Activated CD4-positive, alpha-beta memory T cell treated with anti-CD3 and anti-CD28 coated beads for 36 hours (primary cell): ENCODE results near the gene RMI1. TPM values are rescaled to one million over a fixed set of nuclear protein-coding genes. Genes with fewer than 3 reads are reported as not detected.

Experiments
- CTCF ChIA-PET: fragments of 350-600 bp; sonication (Branson Sonifier 250); formaldehyde crosslinking; loops from one replicate; lab custom pipeline; 2021; ENCODE audit warnings: antibody characterized with exemption, inconsistent platforms; lab: Charles Lee
- POLR2A ChIA-PET: fragments of 350-600 bp; sonication (Branson Sonifier 250); formaldehyde crosslinking; loops from one replicate; lab custom pipeline; 2021; ENCODE audit warnings: antibody characterized with exemption; lab: Charles Lee
- DNase-seq: peaks from one replicate; pipeline ENCODE4 v3.0.0-alpha.2; 2020
- H3K27ac Mint-ChIP-seq: one replicate; pipeline ENCODE4 v1.8.0; 2021; ENCODE audit warnings: mixed read lengths
- H3K27me3 Mint-ChIP-seq: one replicate; pipeline ENCODE4 v1.8.0; 2021; ENCODE audit warnings: mixed read lengths
- H3K36me3 Mint-ChIP-seq: one replicate; pipeline ENCODE4 v1.8.0; 2021; ENCODE audit warnings: mixed read lengths
- H3K4me1 Mint-ChIP-seq: one replicate; pipeline ENCODE4 v1.8.0; 2021; ENCODE audit warnings: low read depth, mixed read lengths
- H3K4me3 Mint-ChIP-seq: one replicate; pipeline ENCODE4 v1.8.0; 2021; ENCODE audit warnings: mild to moderate bottlenecking, mixed read lengths
- H3K9me3 Mint-ChIP-seq: one replicate; pipeline ENCODE4 v1.8.0; 2021; ENCODE audit warnings: mixed read lengths
- intact Hi-C: fragments of 100-400 bp; cut with micrococcal nuclease; formaldehyde crosslinking; loops from one replicate; pipeline ENCODE4 v1.15.1; 2023
- total RNA-seq, 2 experiments: library from RNA; stranded (reverse); gene quantifications; one replicate each; pipeline ENCODE4 v1.2.3, GENCODE V29; 2021

RMI1 gene
- total RNA-seq, result 10 to 100 TPM; 20.3 to 22.6 TPM

DNA sequence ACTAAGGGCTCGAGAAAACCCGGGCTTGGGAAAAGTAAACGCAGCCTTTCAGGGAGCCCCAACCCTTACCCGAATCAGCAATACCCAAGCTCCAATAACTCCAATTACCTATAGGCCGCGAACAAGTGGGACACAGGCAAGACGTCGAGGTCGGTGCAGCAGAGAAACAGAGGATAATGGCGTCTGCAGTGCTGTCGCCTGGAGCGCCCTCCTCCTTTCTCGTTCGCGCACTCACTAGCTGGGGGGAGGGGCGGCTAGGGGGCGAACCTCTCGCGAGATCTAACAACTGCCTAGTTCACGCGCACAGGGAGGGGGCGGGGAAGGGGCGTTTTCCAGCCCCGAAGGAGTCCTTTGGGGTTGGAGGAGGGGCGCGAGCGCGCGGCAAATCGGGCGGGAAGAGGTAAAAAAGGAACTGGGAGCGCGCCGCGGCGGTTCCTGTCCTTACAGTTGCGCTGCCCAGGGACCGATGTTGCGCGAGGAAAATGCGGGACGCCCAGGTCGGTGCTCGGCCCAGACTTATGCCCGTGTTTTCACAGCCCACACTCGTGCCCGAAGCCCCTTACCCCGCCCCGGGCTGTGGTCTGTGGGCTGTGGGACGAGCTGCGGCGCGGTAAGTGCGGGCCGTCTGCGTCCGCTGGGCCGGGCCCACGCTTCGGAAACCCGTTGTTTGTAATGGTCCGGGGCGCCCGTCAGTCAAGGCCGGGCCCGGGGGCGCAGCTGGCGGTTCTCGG is at the start of gene RMI1:
RMI1 (plus strand) TSS at position 411 of the 731 bp plus-strand sequence. CDS start 20,182 bp downstream, outside the sequence.
- CTCF ChIA-PET, result interaction anchor here (0.9 to 3.4 kb wide), 6 partner anchors 17 to 316 kb away, joined by 3 to 12 read pairs (median 4); partner anchors contain the start of gene KIF27
- POLR2A ChIA-PET, result interaction anchor here (0.6 to 2.8 kb wide), 15 partner anchors 10 to 316 kb away, joined by 3 to 22 read pairs (median 9); partner anchors contain the start of genes KIF27 and UBQLN1
- DNase-seq, result peak; percentile 99
- intact Hi-C loops, result loop anchor here (1.0 kb wide), 6 partner anchors 24 to 1762 kb away; partner anchors contain the start of gene KIF27
- Mint-ChIP-seq H3K4me1 (peaks cover 43% of the 10 kb centered on the region), H3K4me3 (peak within 1 kb of the TSS; percentile 96), H3K27ac (peak within 1 kb of the TSS; percentile 99), H3K9me3 (no peaks in the 10 kb centered on the region), H3K36me3 (peaks cover 51% of the 10 kb centered on the region), H3K27me3 (no peaks in the 10 kb centered on the region)

DNA sequence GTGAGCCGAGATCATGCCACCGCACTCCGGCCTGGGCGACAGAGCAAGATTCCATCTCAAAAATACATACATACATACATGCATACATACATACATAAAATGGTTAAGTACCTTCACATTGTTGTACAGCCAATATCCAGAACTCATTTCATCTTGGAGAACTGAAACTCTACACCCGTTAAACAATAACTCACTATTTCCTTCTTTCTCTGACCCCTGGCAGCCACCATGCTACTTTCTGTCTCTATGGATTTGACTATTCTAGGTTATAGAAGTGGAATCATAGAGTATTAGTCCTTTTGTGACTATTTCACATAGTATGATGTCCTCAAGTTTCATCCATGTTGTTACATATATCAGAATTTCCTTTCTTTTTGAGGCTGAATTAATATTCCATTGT is 49.7 kb upstream of the RMI1 start:
- ChIA-PET CTCF (interaction anchor here (0.9 to 1.3 kb wide), 2 partner anchors 9 to 242 kb away, joined by 3 to 4 read pairs; partner anchors contain the start of gene KIF27), POLR2A (no interaction called here)
- Mint-ChIP-seq H3K4me1 (peaks cover 6% of the 10 kb centered on the region), H3K4me3 (no peak overlapping the region), H3K9me3 (no peaks in the 10 kb centered on the region), H3K27ac (no peak overlapping the region), H3K36me3 (no peaks in the 10 kb centered on the region), H3K27me3 (no peaks in the 10 kb centered on the region)
- intact Hi-C loops, result no loop called here
- DNase-seq, result no peak

DNA sequence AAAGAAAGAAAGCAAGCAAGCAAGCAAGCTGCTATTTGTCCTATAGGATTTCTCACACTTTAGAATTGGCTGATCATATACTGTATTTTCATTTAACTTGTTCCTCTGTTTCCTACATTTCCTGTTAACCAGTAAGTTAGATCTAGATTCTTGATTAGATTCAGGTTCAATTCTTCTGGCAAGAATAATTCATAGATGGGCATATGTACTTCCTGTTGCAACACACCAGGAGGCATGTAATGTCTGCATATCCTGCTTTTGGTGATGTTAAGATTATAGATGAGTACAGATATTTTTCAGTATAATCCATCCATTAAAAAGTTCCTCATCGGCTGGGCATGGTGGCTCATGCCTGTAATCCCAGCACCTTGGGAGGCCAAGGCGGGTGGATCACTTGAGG is 48.6 kb upstream of the RMI1 start:
- no peak for DNase-seq
- Mint-ChIP-seq H3K27ac (no peak overlapping the region), H3K36me3 (no peaks in the 10 kb centered on the region), H3K4me3 (no peak overlapping the region), H3K27me3 (no peaks in the 10 kb centered on the region), H3K9me3 (no peaks in the 10 kb centered on the region), H3K4me1 (peaks cover 6% of the 10 kb centered on the region)
- POLR2A ChIA-PET, result no interaction called here
- intact Hi-C loops, result no loop called here
- CTCF ChIA-PET, result interaction anchor here (1.3 kb wide), 1 partner anchor 329 kb away, joined by 4 read pairs; no protein-coding TSS in a partner anchor

DNA sequence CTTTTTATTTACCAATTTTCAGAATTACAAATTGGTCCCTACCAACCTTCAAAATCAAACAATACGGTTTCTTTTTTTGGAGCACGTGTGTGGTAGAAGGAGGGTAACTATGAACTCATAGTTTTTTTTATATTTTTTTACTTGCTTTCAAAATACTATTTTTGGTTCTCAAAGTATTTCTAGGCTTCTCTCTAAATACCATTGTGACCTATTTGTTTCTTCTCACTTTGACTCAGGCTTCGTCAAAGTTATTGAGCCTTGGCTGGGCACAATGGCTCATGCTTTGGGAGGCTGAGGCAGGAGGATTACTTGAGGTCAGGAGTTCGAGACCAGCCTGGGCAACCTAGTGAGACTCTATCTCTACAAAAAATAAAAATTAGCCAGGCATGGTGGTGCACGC is 47.8 kb upstream of the RMI1 start:
- intact Hi-C loops, result no loop called here
- no peak overlapping the region for H3K27ac Mint-ChIP-seq
- DNase-seq, result no peak
- H3K4me1 Mint-ChIP-seq, result peaks cover 6% of the 10 kb centered on the region
- no peaks in the 10 kb centered on the region for H3K27me3 Mint-ChIP-seq
- H3K4me3 Mint-ChIP-seq, result no peak overlapping the region
- CTCF ChIA-PET, result interaction anchor here (0.7 to 1.3 kb wide), 4 partner anchors 12 to 328 kb away, joined by 3 to 4 read pairs (median 4); partner anchors contain the start of gene KIF27
- no peaks in the 10 kb centered on the region for H3K9me3 Mint-ChIP-seq
- POLR2A ChIA-PET, result interaction anchor here (0.6 kb wide), 1 partner anchor 82 kb away, joined by 5 read pairs; no protein-coding TSS in a partner anchor
- H3K36me3 Mint-ChIP-seq, result peaks cover 1% of the 10 kb centered on the region

DNA sequence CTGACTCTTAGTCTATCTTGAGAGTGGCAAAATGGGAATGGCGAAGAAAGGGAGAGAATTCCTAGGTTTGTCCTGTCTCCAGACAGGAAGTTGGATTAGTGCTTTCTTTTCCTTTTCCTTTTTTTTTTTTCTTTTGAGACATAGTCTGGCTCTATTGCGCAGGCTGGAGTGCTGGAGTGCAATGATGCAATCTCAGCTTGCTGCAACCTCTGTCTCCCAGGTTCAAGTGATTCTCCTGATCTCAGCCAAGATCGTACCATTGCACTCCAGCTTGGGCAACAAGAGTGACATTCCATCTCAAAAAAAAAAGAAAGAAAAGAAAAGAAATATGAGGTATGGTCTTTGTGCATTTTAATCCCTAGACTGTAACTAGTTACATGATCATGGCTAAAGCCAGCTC is 46.8 kb upstream of the RMI1 start:
- Mint-ChIP-seq H3K27ac (no peak overlapping the region), H3K4me3 (no peak overlapping the region), H3K9me3 (no peaks in the 10 kb centered on the region), H3K36me3 (peaks cover 7% of the 10 kb centered on the region), H3K27me3 (no peaks in the 10 kb centered on the region), H3K4me1 (peaks cover 6% of the 10 kb centered on the region)
- POLR2A ChIA-PET, result no interaction called here
- CTCF ChIA-PET, result interaction anchor here (0.7 to 1.3 kb wide), 2 partner anchors 328 to 381 kb away, joined by 3 read pairs; no protein-coding TSS in a partner anchor
- intact Hi-C loops, result no loop called here
- no peak for DNase-seq

DNA sequence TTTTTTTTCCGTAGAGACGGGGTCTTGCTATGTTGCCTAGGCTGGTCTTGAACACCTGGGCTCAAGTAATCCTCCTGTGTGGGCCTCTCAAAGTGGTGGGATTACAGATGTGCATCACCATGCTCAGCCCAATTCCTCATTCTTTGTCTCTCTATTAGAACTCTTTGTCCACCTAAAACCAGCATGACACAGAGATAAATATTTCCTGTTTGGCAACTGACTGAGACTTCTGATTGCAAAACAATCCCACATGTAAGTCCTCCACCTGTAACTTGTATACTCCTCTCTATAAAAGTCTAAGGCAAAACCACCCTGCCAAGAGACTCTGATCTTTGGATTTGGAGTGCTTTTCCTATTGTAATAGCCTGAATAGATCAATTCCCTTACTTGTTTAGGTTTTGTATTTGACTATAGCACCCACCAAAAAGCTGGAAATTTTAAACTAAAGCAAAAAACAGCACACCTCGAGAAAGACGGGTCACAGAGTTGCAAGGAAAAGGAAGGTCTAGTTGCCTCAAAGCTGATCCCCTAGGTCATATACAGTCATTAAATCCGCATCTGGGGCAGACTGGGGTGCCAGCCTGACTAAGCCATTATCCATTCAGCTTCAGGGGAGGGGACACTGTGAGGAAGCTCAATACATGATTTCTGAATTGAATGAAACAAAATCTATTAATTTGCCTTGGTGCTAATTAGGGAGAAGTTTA is 45.9 kb upstream of the RMI1 start:
- H3K36me3 Mint-ChIP-seq, result peaks cover 11% of the 10 kb centered on the region
- intact Hi-C loops, result no loop called here
- peaks cover 6% of the 10 kb centered on the region for H3K4me1 Mint-ChIP-seq
- POLR2A ChIA-PET, result interaction anchor here (0.6 kb wide), 1 partner anchor 35 kb away, joined by 3 read pairs; no protein-coding TSS in a partner anchor
- H3K9me3 Mint-ChIP-seq, result no peaks in the 10 kb centered on the region
- no peak overlapping the region for H3K4me3 Mint-ChIP-seq
- DNase-seq, result no peak
- no peaks in the 10 kb centered on the region for H3K27me3 Mint-ChIP-seq
- CTCF ChIA-PET, result interaction anchor here (0.8 to 1.4 kb wide), 5 partner anchors 238 to 581 kb away, joined by 3 to 10 read pairs (median 4); no protein-coding TSS in a partner anchor
- H3K27ac Mint-ChIP-seq, result no peak overlapping the region

DNA sequence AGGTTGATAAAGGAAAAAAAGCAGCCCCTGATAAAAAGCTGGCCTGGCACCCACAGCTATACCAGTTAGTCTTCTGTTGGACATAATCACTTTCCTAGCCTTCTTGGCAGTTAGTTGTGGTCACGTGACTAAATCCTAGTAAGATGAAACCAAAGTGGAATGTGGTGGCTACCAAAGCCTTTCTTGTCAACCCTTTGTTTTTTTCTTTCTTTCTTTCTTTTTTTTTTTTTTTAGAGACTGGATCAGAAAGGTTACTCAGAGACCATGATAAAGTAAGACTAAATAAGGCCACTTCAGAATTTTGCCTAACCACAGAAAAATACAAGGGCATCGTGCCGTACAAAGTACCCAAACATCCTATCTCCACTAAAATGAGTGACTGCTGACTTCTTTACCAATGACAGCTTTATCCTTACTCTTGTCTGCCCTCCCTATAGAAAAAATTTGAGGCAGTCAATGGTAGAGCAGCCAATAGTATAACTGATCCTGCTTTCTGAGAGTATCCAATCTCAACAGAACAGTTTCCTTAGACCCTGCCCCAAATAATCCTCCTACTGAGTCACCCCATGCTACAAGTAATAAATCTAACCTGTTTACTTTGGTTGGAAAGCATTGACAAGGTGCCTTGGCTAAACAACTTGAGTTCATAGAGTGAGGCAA is 45.2 kb upstream of the RMI1 start:
- ChIA-PET POLR2A (no interaction called here), CTCF (interaction anchor here (0.8 to 1.4 kb wide), 4 partner anchors 238 to 582 kb away, joined by 3 to 10 read pairs (median 4); no protein-coding TSS in a partner anchor)
- Mint-ChIP-seq H3K27me3 (no peaks in the 10 kb centered on the region), H3K9me3 (no peaks in the 10 kb centered on the region), H3K4me3 (no peak overlapping the region), H3K4me1 (peaks cover 6% of the 10 kb centered on the region), H3K36me3 (peaks cover 11% of the 10 kb centered on the region), H3K27ac (no peak overlapping the region)
- intact Hi-C loops, result no loop called here
- no peak for DNase-seq

DNA sequence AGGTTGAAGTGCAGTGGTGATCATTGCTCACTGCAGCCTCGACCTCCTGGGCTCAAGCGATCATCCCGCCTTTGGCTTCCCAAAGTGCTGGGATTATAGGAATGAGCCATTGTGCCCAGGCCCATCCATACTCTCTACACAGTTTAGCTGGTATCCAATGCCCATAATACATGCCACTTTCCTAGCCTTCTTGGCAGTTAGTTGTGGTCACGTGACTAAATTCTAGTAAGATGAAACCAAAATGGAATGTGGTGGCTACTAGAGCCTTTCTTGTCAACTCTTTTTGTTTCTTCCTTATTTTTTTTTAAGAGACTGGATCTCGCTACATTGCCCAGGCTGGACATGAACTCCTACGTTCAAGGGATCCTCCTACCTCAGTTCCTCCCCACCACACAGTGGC is 44.1 kb upstream of the RMI1 start:
- ChIA-PET CTCF (interaction anchor here (0.8 to 1.7 kb wide), 5 partner anchors 9 to 360 kb away, joined by 3 to 22 read pairs (median 4); no protein-coding TSS in a partner anchor), POLR2A (no interaction called here)
- no peaks in the 10 kb centered on the region for H3K27me3 Mint-ChIP-seq
- no peak overlapping the region for H3K27ac Mint-ChIP-seq
- peaks cover 12% of the 10 kb centered on the region for H3K36me3 Mint-ChIP-seq
- no peak overlapping the region for H3K4me3 Mint-ChIP-seq
- DNase-seq, result no peak
- intact Hi-C loops, result no loop called here
- peaks cover 6% of the 10 kb centered on the region for H3K4me1 Mint-ChIP-seq
- no peaks in the 10 kb centered on the region for H3K9me3 Mint-ChIP-seq

DNA sequence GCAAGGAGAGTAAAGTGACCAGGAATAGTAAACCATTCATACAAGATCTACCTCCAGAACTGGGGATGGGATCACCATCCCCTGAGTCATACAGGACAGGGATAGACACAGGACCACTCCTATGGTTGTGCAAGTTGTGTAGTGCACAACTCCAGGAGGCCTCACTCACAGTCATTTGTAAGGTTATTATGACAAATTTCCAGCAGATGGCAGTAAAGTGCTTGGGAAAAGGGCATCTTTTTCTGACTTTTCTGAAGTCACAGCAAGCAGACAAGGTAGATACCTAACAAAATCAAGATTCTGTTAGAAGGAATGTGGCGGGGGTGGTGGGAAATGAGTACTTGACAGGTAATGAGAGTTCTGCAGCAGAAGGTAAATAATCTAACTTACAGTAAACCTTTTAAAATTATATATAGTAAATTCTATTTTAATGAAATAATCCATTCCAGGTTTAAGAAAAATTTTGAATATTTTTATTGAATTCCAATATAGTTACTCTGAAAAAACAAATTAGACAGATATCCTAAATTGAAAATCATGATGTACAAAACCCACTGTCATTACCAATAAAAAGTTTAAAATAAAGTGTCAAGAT is 42.6 kb upstream of the RMI1 start:
- CTCF ChIA-PET, result interaction anchor here (0.7 to 1.7 kb wide), 7 partner anchors 11 to 377 kb away, joined by 3 to 22 read pairs (median 5); no protein-coding TSS in a partner anchor
- DNase-seq, result peak; percentile 20
- no peaks in the 10 kb centered on the region for H3K27me3 Mint-ChIP-seq
- no peak overlapping the region for H3K4me3 Mint-ChIP-seq
- H3K4me1 Mint-ChIP-seq, result no peaks in the 10 kb centered on the region
- intact Hi-C loops, result loop anchor here (1.0 kb wide), 3 partner anchors 235 to 377 kb away; no protein-coding TSS in a partner anchor
- no peak overlapping the region for H3K27ac Mint-ChIP-seq
- no peaks in the 10 kb centered on the region for H3K9me3 Mint-ChIP-seq
- POLR2A ChIA-PET, result no interaction called here
- H3K36me3 Mint-ChIP-seq, result peaks cover 21% of the 10 kb centered on the region

DNA sequence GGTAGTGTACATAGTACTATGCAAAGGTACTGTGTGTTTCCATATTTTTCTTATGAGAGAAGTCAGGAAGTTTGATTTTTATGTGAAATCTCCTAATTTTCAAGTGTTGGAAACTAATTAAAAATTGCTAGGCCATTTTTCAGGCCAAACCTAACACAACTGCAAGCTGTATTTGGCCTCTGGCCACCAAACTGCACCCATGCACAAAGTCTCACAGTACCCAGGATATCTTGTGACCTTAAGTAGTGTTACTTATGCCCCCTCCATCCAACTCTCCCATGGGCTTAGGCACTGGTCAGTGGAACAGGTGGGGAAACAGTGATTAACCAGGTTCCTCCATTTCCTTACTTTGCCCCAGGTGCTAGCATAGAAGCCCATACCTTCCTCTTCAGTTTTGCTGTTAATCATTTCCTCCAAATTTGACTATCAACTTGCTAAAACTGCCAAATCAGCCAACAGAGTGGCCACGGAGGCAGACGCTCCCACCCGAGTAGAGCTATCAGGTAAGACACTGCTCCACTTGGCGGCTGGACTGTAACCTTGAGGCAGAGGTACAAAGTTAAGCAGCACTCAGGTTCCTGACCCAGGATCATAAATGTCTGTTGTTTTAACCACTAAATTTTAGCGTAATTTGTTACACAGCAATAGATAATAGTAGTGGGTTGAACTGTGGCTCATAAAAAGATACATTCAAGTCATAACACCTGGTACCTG is 39.9 kb upstream of the RMI1 start:
- no peak for DNase-seq
- intact Hi-C loops, result no loop called here
- ChIA-PET CTCF (interaction anchor here (1.0 to 2.5 kb wide), 4 partner anchors 16 to 375 kb away, joined by 4 to 11 read pairs (median 8); a partner anchor contains a TSS), POLR2A (no interaction called here)
- Mint-ChIP-seq H3K36me3 (peaks cover 29% of the 10 kb centered on the region), H3K27me3 (no peaks in the 10 kb centered on the region), H3K4me3 (no peak overlapping the region), H3K27ac (no peak overlapping the region), H3K4me1 (no peaks in the 10 kb centered on the region), H3K9me3 (no peaks in the 10 kb centered on the region)
